VCaP (cell line): ENCODE data around the gene SERTAD1.

Source experiments
- H3K27ac ChIP-seq: fragments of 450-650 bp; 2 replicates; pipeline ENCODE4 v1.5.1; 2017
- TF ChIP-seq, protein P1 (sequence below): fragments of 450-650 bp; conservative IDR thresholded peaks from 2 replicates; pipeline ENCODE4 v1.5.1; 2017; ENCODE audit warnings: mild to moderate bottlenecking, moderate library complexity

Gene SERTAD1

DNA sequence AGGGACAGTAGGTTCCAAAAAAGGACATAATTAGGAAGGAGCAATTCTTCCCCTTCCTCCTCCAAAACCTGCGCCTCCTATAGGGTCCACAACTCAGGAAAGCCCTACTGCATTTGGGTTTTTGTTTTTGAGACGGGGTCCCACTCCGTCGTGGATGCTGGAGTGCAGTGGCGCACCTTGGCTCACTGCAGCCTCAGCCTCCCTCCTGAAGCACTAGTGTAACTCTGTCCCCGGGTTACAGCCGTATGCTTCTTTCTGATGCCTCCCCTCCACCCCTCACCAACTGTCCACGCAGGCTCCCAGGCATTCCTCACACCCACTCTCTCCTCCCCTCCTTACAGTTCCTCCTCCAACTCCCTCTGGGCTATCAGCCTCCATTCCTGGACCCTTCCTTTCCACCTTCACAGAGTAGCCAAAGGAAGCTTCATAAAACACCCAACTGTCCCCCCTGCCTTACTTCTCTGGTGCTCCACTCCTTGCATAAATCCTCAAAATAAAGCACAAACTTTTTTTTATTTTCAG, 20.5 kb upstream of the SERTAD1 start:
- H3K27ac ChIP-seq, result peak overlapping the region; percentile 94; the same call in 1 of the 2 replicates
- TF ChIP-seq, protein P1, sequence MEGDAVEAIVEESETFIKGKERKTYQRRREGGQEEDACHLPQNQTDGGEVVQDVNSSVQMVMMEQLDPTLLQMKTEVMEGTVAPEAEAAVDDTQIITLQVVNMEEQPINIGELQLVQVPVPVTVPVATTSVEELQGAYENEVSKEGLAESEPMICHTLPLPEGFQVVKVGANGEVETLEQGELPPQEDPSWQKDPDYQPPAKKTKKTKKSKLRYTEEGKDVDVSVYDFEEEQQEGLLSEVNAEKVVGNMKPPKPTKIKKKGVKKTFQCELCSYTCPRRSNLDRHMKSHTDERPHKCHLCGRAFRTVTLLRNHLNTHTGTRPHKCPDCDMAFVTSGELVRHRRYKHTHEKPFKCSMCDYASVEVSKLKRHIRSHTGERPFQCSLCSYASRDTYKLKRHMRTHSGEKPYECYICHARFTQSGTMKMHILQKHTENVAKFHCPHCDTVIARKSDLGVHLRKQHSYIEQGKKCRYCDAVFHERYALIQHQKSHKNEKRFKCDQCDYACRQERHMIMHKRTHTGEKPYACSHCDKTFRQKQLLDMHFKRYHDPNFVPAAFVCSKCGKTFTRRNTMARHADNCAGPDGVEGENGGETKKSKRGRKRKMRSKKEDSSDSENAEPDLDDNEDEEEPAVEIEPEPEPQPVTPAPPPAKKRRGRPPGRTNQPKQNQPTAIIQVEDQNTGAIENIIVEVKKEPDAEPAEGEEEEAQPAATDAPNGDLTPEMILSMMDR, result no peak

GRCh38 chr19:40445780-40446262, 20.0 kb upstream of the SERTAD1 start:
- H3K27ac ChIP-seq, result peak overlapping the region; percentile 94
- TF ChIP-seq, protein P1, result no peak

DNA sequence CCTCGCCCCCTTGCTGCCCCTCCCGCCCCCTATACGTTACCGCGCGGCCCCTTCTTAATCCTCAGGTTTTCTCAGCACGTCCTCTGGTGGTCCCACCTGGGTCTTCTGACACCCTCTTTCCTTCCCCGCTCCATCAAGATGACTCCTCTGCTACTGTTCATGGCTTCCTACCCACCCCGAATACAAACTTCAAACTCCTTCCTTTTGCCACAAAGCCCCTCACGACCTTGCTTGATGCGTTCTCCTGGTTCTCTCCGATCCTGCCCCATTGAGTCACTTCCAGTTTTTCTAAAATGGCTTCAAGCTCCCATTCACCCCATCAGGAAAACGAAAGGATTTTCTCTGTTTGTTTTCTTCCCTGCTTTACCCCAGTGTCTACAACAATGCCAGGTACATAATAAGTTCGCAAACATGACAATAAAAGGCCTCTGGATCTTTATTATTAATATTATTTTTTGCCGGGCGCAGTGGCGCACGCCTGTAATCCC, 19.1 kb upstream of the SERTAD1 start:
- H3K27ac ChIP-seq, result peak overlapping the region; percentile 94
- TF ChIP-seq, protein P1, result peak; percentile 27; the same call in 1 of the 2 replicates

- TF ChIP-seq, protein P1, result no peak
Observed at GRCh38 chr19:40444000-40444824, 18.4 kb upstream of the SERTAD1 start, which contains the start of gene SERTAD3. TSS of gene SERTAD3 (minus strand) at chr19:40444335. CDS start at chr19:40442080, 2,255 bp downstream.

DNA sequence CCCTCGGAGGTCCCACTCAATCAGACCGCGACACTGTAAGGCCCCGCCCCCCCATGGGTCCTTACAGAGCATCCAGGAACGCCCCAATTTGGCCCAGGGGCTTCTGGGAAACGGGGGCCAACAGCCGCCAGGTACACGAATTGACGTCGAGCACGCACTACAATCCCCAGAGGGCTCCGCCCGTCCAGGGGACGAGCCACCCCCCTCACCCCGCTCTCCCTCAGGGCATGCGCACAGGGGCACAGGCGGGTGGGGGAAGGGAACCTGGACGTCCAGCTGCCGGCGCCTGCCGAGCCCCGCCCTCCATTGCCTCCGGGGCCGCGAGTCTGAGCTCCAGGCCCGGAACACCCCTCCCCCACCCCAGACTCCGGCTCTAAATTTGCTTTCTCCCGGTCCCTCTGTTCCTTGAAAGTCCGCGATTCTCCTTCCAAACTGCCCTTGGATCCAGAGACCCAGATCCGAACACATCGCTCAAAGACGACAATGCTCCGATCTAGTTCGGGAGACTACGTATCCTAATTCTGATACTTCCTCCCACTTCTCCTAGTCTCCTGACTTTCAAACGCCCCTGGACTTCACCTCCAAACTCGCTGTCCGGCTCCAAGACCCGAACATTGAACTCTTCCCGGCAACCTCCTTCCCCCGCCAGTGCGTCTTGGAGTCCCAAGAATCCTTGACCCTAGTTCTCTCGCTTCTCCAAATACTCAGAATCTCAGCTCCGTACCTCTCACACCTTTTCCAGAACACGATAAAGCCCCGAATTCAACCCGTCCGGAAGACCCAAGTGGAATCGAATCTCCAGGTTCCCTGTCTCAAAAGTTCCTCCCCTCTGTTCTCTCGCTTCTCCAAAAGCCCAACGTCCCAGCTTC, 17.6 kb upstream of the SERTAD1 start:
- peak overlapping the region; percentile 94 for H3K27ac ChIP-seq
- TF ChIP-seq, protein P1, result no peak

More at GRCh38 chr19:40444000-40444824, 18.4 kb upstream of the SERTAD1 start, which contains the start of gene SERTAD3:
- peak within 1 kb of the TSS; percentile 94 for H3K27ac ChIP-seq

DNA sequence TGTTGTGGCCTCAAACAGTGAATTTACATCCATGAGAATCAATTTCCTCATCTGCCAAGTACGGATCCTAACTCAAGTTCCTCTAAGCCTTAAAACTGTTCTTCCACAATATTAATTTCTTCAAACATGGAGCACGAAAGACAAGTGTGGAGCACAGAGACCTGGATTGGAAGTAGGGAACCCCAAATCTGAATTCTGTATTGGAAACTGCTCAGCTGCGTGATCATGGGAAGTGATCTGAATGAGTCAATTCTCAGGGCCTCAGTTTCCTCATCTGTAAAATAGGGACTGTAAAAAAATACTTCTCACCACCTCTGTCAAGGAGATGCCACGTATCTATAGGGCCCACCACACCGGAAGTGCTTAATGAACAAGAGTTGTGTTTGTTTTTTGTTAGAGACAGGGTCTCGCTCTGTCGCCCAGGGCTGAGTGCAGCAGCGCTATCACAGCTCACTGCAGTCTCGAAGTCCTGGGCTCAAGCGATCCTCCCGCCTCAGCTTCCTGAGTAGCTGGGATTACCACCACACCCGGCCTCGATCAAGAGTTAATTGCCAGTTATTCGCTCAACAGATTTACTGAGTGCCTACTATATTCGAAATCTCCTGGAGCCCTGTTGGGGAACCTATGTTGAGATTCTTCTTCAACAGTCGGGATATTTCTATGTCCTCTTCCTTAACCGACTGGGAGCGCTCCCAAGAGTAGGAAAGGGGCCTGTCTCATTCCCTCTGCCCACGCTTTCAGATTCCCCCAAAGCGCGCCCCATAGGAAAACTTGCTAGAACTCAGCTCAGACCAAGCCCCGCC, 16.7 kb upstream of the SERTAD1 start:
- TF ChIP-seq, protein P1, result no peak
- H3K27ac ChIP-seq, result peak overlapping the region; percentile 94
